HAP-1 (cell line): Measurements from ENCODE around the gene APPL1.

Source experiments
- DNase-seq, 2 experiments: peaks; one replicate each; pipeline ENCODE4 v3.0.0-alpha.2; 2016 to 2020; ENCODE audit warnings: low spot score in 2 of 2
- H3K27me3 ChIP-seq: fragments of 250-450 bp; sonication (Bioruptor Pico); 2 replicates; pipeline ENCODE4 v1.5.1; 2020; ENCODE audit warnings: low read depth, mild to moderate bottlenecking, moderate library complexity
- H3K36me3 ChIP-seq: fragments of 250-450 bp; sonication (Bioruptor Pico); replicated peaks from 2 replicates; pipeline ENCODE4 v1.5.1; 2020; ENCODE audit warnings: mild to moderate bottlenecking
- H3K4me1 ChIP-seq: fragments of 250-450 bp; sonication (Bioruptor Pico); 2 replicates; pipeline ENCODE4 v1.5.1; 2020; ENCODE audit warnings: mild to moderate bottlenecking
- H3K4me3 ChIP-seq: fragments of 250-450 bp; sonication (Bioruptor Pico); 2 replicates; pipeline ENCODE4 v1.5.1; 2020; ENCODE audit warnings: mild to moderate bottlenecking, moderate library complexity
- H3K9me3 ChIP-seq: fragments of 250-450 bp; sonication (Bioruptor Pico); 2 replicates; pipeline ENCODE4 v1.5.1; 2020; ENCODE audit warnings: mild to moderate bottlenecking, moderate library complexity
- in situ Hi-C: fragments of 300-500 bp; cut with MboI; formaldehyde crosslinking; loops from 3 replicates; pipeline ENCODE4 v1.14.3; 2020; ENCODE audit warnings: low sequenced_read_pairs, inconsistent platforms, mixed read lengths

Gene APPL1

GRCh38 chr3:57234613-57235575 is 7.4 kb downstream of the APPL1 start:
- no peaks in the 10 kb centered on the region for H3K9me3 ChIP-seq
- DNase-seq: no peak
- no peaks in the 10 kb centered on the region; the same call in 1 of the 2 replicates for H3K4me1 ChIP-seq
- H3K4me3 ChIP-seq: no peak overlapping the region
- H3K36me3 ChIP-seq: peaks cover 21% of the 10 kb centered on the region
- in situ Hi-C loops: no loop called here
- no peaks in the 10 kb centered on the region for H3K27me3 ChIP-seq

GRCh38 chr3:57244946-57245345 is 17.4 kb downstream of the APPL1 start:
- H3K36me3 ChIP-seq: peaks cover 45% of the 10 kb centered on the region
- no peak for DNase-seq
- in situ Hi-C loops: no loop called here

GRCh38 chr3:57252404-57252803 is 24.9 kb downstream of the APPL1 start:
- no peak overlapping the region for H3K4me3 ChIP-seq
- no peak for DNase-seq
- no peaks in the 10 kb centered on the region for H3K4me1 ChIP-seq
- in situ Hi-C loops: no loop called here
- no peaks in the 10 kb centered on the region for H3K9me3 ChIP-seq
- peaks cover 15% of the 10 kb centered on the region for H3K36me3 ChIP-seq
- H3K27me3 ChIP-seq: no peaks in the 10 kb centered on the region

More at GRCh38 chr3:57244946-57245345, 17.4 kb downstream of the APPL1 start:
- no peak overlapping the region for H3K4me3 ChIP-seq
- no peaks in the 10 kb centered on the region for H3K4me1 ChIP-seq
- no peaks in the 10 kb centered on the region for H3K27me3 ChIP-seq
- no peaks in the 10 kb centered on the region for H3K9me3 ChIP-seq

- no peak overlapping the region for H3K4me3 ChIP-seq
- H3K9me3 ChIP-seq: no peaks in the 10 kb centered on the region
- in situ Hi-C loops: no loop called here
- H3K4me1 ChIP-seq: no peaks in the 10 kb centered on the region
- H3K27me3 ChIP-seq: no peaks in the 10 kb centered on the region
- DNase-seq: no peak
- peaks cover 36% of the 10 kb centered on the region for H3K36me3 ChIP-seq
Observed at GRCh38 chr3:57256844-57257243, 29.3 kb downstream of the APPL1 start.

GRCh38 chr3:57257678-57258077 is 30.1 kb downstream of the APPL1 start:
- in situ Hi-C loops: no loop called here
- no peak overlapping the region for H3K4me3 ChIP-seq
- no peak for DNase-seq
- H3K4me1 ChIP-seq: no peaks in the 10 kb centered on the region
- no peaks in the 10 kb centered on the region for H3K27me3 ChIP-seq
- H3K36me3 ChIP-seq: peaks cover 37% of the 10 kb centered on the region
- H3K9me3 ChIP-seq: no peaks in the 10 kb centered on the region

- Histone ChIP-seq H3K36me3 (peaks cover 54% of the 10 kb centered on the region), H3K27me3 (no peaks in the 10 kb centered on the region), H3K9me3 (no peaks in the 10 kb centered on the region), H3K4me1 (no peaks in the 10 kb centered on the region), H3K4me3 (no peak overlapping the region)
- in situ Hi-C loops: no loop called here
- no peak for DNase-seq
Observed at GRCh38 chr3:57261119-57261518, 33.6 kb downstream of the APPL1 start.

- DNase-seq: no peak
- H3K4me1 ChIP-seq: no peaks in the 10 kb centered on the region; the same call in 1 of the 2 replicates
- peaks cover 55% of the 10 kb centered on the region for H3K36me3 ChIP-seq
- no peak overlapping the region for H3K4me3 ChIP-seq
- no peaks in the 10 kb centered on the region for H3K9me3 ChIP-seq
- H3K27me3 ChIP-seq: no peaks in the 10 kb centered on the region
- in situ Hi-C loops: no loop called here
Observed at GRCh38 chr3:57261929-57262328, 34.4 kb downstream of the APPL1 start.

GRCh38 chr3:57268416-57268815 is 40.9 kb downstream of the APPL1 start:
- Histone ChIP-seq H3K36me3 (peaks cover 28% of the 10 kb centered on the region), H3K4me1 (no peaks in the 10 kb centered on the region; the same call in 1 of the 2 replicates), H3K9me3 (no peaks in the 10 kb centered on the region), H3K4me3 (no peak overlapping the region), H3K27me3 (no peaks in the 10 kb centered on the region)
- in situ Hi-C loops: no loop called here
- no peak for DNase-seq

- Histone ChIP-seq H3K36me3 (no peaks in the 10 kb centered on the region), H3K27me3 (no peaks in the 10 kb centered on the region), H3K4me1 (no peaks in the 10 kb centered on the region), H3K4me3 (no peak overlapping the region), H3K9me3 (no peaks in the 10 kb centered on the region)
- in situ Hi-C loops: no loop called here
- DNase-seq: no peak
Observed at GRCh38 chr3:57274845-57275244, 47.3 kb downstream of the APPL1 start.

- Histone ChIP-seq H3K36me3 (no peaks in the 10 kb centered on the region), H3K4me3 (no peak overlapping the region), H3K4me1 (no peaks in the 10 kb centered on the region), H3K27me3 (no peaks in the 10 kb centered on the region), H3K9me3 (no peaks in the 10 kb centered on the region)
- in situ Hi-C loops: no loop called here
- DNase-seq: no peak
Observed at GRCh38 chr3:57275393-57275792, 47.9 kb downstream of the APPL1 start.

- Histone ChIP-seq H3K36me3 (no peaks in the 10 kb centered on the region), H3K27me3 (no peaks in the 10 kb centered on the region), H3K4me3 (no peak overlapping the region), H3K4me1 (no peaks in the 10 kb centered on the region), H3K9me3 (no peaks in the 10 kb centered on the region)
- in situ Hi-C loops: no loop called here
- no peak for DNase-seq
Observed at GRCh38 chr3:57278237-57278636, 50.7 kb downstream of the APPL1 start.

GRCh38 chr3:57279685-57280084 is 52.2 kb downstream of the APPL1 start:
- H3K36me3 ChIP-seq: no peaks in the 10 kb centered on the region
- no peak overlapping the region for H3K4me3 ChIP-seq
- H3K9me3 ChIP-seq: no peaks in the 10 kb centered on the region
- H3K27me3 ChIP-seq: no peaks in the 10 kb centered on the region
- DNase-seq: no peak
- H3K4me1 ChIP-seq: no peaks in the 10 kb centered on the region
- in situ Hi-C loops: no loop called here

- DNase-seq: no peak
- Histone ChIP-seq H3K4me1 (no peaks in the 10 kb centered on the region), H3K9me3 (peaks cover 3% of the 10 kb centered on the region; the same call in 1 of the 2 replicates), H3K36me3 (no peaks in the 10 kb centered on the region), H3K27me3 (no peaks in the 10 kb centered on the region), H3K4me3 (no peak overlapping the region)
- in situ Hi-C loops: no loop called here
Observed at GRCh38 chr3:57281715-57282114, 54.2 kb downstream of the APPL1 start.

GRCh38 chr3:57283334-57283733 is 55.8 kb downstream of the APPL1 start:
- H3K9me3 ChIP-seq: peaks cover 4% of the 10 kb centered on the region; the same call in 1 of the 2 replicates
- in situ Hi-C loops: no loop called here
- H3K36me3 ChIP-seq: no peaks in the 10 kb centered on the region
- H3K27me3 ChIP-seq: no peaks in the 10 kb centered on the region
- no peaks in the 10 kb centered on the region for H3K4me1 ChIP-seq
- H3K4me3 ChIP-seq: no peak overlapping the region
- DNase-seq: no peak
